Keratinocyte (primary cell): ENCODE results near the gene ZNF69.

ENCODE experiments used
- EZH2 ChIP-seq: IDR thresholded peaks from one replicate; pipeline ENCODE4 v1.6.1; 2012; ENCODE audit warnings: inconsistent platforms, mild to moderate bottlenecking, low read length, moderate library complexity
- TF ChIP-seq, protein P1 (sequence below), 3 experiments: IDR thresholded peaks in 1 of 3; conservative IDR thresholded peaks in 1 of 3; optimal IDR thresholded peaks in 1 of 3; 2 replicates in 2 of 3; 3 replicates in 1 of 3; pipeline versions ENCODE3 to v1.5.1; 2011; ENCODE audit warnings: low read length in 3 of 3, mild to moderate bottlenecking in 3 of 3, moderate library complexity in 2 of 3, control low read depth in 1 of 3, inconsistent platforms in 1 of 3; ENCODE audit not compliant: insufficient read depth in 2 of 3; ENCODE audit errors: extremely low read depth in 1 of 3

DNA sequence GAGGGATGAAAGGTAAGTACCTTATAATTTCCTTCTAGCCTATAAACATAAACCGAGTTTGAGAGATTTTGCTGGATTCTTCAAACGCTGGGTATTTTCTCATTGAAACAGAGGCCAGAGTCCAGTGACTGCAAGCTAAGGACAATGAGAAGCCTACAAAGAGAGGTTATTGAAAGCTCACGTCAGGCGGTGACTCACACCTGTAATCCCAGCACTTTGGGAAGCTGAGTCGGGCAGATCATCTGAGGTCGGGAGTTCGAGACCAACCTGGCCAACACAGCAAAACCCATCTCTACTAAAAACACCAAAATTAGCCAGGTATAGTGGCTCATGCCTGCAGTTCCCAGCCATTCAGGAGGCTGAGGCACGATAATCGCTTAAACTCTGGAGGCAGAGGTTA lies 15.0 kb upstream of the ZNF69 start:
- no peak for TF ChIP-seq EZH2
- TF ChIP-seq, protein P1, sequence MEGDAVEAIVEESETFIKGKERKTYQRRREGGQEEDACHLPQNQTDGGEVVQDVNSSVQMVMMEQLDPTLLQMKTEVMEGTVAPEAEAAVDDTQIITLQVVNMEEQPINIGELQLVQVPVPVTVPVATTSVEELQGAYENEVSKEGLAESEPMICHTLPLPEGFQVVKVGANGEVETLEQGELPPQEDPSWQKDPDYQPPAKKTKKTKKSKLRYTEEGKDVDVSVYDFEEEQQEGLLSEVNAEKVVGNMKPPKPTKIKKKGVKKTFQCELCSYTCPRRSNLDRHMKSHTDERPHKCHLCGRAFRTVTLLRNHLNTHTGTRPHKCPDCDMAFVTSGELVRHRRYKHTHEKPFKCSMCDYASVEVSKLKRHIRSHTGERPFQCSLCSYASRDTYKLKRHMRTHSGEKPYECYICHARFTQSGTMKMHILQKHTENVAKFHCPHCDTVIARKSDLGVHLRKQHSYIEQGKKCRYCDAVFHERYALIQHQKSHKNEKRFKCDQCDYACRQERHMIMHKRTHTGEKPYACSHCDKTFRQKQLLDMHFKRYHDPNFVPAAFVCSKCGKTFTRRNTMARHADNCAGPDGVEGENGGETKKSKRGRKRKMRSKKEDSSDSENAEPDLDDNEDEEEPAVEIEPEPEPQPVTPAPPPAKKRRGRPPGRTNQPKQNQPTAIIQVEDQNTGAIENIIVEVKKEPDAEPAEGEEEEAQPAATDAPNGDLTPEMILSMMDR (optimal IDR thresholded peaks at IDR 0.05 in 1 of 3, IDR thresholded peaks at IDR 0.05 in 1 of 3, conservative IDR thresholded peaks at IDR 0.05 in 1 of 3; ENCODE audit: extremely low read depth in 1 of 3, insufficient read depth in 2 of 3, low read length in 3 of 3), result no peak
